Middle frontal gyrus (tissue), 1 donor: Measurements from ENCODE around the gene THAP4.

Experiments
- DNase-seq: peaks from one replicate; pipeline ENCODE4 v3.0.0-alpha.2; 2015; ENCODE audit warnings: low spot score; ENCODE audit errors: extremely low spot score

Gene THAP4

DNA sequence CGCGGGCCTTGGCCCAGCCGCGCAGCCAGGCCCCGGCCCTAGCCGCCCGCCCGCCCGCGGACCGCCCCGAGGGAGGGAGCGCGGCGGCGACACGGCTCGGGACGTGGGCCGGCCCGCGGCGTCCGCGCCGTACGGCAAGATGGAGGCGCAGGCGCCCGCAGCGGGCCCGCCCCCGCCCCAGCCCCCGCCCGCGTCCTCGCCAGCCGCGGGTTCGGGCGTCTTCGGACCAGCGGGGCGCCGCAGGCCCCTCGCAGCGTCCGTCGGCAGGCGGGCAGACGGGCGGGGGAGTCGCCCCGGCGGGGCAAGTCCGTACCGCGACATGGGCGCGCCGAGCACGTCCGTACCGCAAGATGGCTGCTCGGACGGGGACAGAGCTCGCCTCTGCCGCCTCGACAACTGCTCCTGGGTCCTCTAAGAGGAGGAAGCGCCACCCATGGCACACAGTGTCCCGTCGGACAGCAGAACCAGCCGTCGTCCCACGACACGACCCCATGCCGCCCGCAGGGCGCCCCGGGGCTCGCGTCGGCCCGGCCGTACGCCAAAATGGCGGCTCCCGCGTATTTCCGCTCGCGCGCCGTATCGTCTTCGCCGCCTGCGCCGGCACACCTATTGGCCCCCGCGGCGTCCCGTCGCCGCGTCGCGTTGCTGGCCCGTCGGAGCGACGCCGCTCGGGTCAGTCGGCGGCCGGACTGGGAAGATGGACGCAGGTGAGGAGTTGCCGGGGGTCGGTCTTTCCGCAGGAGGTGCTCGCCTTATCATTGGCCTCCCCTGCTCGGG is at the start of gene THAP4, which contains the start of gene ATG4B:
THAP4 (minus strand) TSS at position 141 of the 777 bp plus-strand sequence. CDS start 141 bp downstream, outside the sequence.
ATG4B (plus strand) TSS at position 676 of the 777 bp plus-strand sequence; CDS start at position 698, 22 bp downstream.
- DNase-seq: peak; percentile 77

- no peak for DNase-seq
These were observed 49.3 kb upstream of the THAP4 start for GRCh38 chr2:241686324-241686649.

DNA sequence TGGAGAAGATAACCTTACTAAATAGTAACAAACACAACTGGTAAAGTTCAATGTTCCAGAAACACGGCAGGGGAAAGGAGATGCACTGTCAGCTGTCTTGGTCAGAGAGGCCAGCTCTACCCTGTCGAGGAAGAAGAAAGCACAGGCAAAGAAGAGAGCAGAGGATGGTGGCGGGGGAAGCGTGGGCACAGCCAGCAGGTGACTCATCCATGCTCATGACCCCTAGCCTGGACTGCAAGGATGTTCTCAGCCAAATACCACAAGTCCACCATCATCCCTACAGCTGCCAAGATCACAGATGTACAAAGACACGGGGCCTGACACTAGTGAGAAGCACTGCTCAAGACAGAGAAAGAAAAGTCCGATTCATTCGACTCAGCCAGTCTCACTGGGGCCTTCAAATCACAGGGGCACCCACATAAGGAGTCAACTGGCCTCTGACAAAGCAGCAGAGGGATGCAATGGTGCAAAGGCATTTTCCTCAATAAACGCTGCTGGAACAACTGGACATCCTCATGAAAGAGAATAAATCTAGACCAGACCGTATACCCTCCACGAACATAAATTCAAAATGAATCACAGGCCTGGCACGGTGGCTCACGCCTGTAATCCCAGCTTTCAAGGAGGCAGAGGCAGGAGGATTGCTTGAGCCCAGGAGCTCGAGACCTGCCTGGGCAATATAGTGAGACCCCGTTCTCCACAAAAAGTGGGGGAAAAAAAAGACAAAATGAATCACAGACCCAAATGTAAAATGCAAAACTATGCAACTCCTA is 44.1 kb upstream of the THAP4 start:
- no peak for DNase-seq

DNA sequence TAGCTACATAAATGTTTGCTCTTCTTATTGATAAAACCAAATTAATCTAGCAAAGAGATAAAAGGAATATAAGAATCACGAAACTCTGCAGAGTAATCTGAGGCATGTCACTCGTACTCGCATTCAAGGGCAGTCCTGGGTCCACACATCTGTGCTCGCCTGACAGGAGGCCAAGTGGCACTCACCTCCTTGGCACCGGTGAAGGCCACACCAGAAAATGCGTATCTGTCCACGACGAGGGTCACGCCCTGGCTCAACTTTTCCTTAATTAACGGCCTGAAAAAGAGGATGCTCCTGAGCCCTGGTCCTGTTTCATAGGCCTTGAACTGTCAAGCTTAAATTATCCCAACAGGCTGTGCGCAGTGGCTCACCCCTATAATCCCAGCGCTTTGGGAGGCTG is 43.1 kb upstream of the THAP4 start:
- DNase-seq: no peak

DNA sequence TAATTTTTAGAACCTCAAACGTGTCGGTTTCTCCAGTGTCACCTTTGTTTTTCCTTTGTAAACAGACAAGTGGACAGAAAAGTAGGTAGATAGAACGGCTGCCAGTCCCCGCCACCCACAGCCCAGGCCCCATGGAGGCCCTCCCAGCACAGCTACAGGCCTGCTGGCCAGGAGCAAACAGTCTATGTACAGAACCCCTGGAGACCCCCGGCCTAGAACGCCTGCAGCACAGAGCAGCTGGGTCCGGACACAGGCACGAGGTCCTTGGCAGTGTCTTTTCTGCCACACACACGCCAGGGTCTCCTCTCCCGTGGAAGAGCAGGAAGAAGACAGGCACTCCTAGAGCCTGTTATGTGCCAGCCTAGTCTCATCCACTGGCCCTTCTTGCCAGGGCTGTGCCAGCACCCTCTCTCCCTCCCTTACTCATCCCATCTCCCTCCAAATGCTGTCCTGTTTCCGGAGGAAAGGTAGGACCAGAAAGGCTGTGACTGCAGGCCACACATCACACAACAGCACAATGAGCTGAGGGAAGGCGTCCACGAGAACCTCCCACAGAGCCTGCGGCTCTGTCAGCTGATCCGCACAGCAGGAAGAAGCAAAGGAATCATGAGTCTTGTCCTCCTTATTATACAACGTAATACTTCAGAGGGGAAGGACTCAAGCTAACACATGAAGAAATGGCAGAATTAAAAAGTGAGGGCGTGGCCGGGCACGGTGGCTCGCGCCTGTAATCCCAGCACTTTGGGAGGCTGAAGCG is 42.0 kb upstream of the THAP4 start:
- no peak for DNase-seq

GRCh38 chr2:241678307-241678706 is 41.3 kb upstream of the THAP4 start:
- DNase-seq: no peak

DNA sequence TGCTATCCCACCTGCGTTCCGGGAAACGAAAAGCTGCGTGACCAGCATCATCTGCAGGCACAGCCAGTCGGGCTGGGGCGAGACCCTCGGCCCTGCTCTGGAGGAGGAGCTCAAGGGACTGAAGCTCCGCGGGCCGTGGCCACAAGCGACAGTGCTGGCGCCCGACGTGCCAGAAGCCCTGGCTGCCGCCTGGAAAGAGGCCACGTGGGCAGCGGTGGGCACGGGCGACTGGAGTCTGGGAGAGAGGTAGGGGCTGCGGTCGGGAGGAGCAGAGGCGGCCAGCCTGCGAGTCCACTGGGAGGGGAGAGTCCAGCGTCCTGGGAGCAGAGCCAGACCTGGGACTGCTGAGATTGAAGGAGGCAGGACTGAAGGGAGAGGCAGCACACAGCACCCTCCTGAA is 40.4 kb upstream of the THAP4 start:
- no peak for DNase-seq

DNA sequence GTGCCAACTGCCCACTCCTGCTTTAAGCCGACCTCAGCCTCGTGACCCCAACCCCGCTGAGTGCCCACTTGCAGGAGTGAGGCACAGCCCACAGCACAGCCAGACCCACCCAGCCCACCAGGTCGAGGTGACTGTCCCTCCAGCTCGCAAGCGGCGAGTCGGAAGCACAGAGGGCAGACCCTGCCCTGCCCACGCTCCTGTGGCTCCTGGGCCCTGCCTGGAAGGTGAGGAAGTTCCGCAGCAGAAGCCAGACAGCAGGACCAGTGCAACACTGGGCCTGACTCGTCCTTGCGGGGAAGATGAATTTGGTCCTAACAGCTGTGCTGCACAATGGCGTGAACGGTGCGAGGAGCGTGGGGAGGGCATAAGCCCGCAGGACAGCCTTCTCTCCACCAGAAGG is 39.7 kb upstream of the THAP4 start:
- no peak for DNase-seq

GRCh38 chr2:241675885-241676284 is 38.9 kb upstream of the THAP4 start:
- no peak for DNase-seq

DNA sequence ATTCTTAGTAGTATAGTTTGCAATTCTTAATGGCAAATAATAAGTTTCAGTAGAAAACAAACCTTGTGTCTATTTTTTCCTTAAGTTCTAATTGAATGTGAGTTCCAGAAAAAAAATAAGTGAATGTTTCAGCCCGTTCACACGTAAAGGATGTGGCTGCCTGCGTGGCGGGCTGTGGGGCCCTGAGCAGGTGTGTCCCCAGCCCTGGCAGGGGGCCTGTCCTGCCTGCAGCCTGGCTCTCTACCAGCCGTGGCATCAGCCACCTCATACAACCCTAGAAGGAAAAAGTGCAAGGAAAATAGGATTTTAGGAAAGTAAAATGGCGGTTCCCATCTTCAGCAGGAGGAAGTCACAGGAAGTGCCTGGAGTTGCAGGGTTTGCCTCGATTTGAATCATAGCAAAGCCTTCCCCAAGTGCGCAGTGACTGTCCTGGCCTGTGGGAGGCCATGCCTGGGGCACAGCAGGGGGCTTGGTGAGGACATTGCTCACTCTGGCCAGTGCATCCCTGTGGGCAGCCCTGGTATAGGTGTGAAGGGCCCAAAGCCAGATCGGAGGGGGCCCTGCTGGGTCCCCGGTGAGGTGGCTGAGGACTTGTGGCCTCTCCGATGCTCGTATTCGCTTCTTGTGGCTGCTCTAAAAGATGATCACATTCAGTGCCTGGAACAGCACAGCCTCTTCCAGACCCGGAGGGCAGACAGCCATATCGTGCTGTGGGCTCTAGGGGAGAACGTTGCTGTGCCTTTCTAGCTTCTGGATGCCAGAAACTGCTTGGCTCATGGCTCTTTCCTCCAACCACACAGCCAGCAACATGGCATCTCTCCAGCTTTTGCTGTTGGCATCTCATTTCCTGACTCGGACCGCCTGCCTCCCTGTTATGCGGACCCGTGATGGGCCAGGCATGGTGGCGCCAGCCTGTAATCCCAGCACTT is 37.1 kb upstream of the THAP4 start:
- DNase-seq: no peak

DNA sequence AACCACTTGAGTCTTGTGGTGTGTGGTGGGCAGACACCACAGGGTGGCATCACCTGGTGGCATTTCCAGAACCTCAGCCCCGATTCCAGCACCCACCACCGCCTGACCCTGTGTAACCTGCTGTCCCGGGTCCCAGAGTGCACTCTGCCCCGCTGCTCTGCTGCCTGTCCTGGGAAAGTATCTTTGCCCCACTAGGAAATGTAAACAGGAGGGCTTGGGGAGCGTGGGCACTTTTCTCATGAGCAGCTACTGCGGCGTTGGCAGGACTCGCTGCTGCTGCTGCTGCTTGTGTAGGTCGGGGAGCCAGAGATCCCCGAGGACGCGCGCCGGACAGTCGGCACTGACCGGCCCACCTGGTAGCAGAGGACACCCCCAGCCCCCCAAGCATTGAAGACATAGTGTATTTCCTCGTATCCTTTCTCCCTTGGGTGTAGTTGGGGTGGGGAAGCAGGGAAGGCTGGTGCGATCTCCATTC is 36.3 kb upstream of the THAP4 start:
- no peak for DNase-seq

- no peak for DNase-seq
These were observed 35.6 kb upstream of the THAP4 start for GRCh38 chr2:241672243-241673188.

GRCh38 chr2:241671457-241672240 is 34.7 kb upstream of the THAP4 start:
- no peak for DNase-seq

GRCh38 chr2:241670333-241671110 is 33.6 kb upstream of the THAP4 start:
- DNase-seq: no peak

DNA sequence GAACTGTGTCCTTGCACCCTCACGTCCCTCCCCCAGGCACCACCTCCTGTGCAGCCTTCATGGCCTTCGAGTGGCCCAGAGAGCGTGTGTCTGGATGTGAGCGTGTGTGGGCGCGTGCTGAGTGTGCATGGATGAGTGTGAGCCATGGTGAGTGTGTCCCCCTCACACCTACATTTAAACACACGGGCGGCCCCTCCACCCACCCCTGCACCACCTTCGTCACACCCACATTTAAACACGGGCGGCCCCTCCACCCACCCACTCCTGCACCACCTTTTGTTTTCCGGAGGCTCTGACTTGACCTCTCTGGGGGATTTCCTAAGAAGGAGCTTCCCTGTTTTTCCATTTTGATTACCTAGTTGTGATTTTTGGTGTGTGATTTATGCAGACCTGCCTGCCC is 31.9 kb upstream of the THAP4 start:
- no peak for DNase-seq

- DNase-seq: no peak
These were observed 31.4 kb upstream of the THAP4 start for GRCh38 chr2:241668354-241668753.

DNA sequence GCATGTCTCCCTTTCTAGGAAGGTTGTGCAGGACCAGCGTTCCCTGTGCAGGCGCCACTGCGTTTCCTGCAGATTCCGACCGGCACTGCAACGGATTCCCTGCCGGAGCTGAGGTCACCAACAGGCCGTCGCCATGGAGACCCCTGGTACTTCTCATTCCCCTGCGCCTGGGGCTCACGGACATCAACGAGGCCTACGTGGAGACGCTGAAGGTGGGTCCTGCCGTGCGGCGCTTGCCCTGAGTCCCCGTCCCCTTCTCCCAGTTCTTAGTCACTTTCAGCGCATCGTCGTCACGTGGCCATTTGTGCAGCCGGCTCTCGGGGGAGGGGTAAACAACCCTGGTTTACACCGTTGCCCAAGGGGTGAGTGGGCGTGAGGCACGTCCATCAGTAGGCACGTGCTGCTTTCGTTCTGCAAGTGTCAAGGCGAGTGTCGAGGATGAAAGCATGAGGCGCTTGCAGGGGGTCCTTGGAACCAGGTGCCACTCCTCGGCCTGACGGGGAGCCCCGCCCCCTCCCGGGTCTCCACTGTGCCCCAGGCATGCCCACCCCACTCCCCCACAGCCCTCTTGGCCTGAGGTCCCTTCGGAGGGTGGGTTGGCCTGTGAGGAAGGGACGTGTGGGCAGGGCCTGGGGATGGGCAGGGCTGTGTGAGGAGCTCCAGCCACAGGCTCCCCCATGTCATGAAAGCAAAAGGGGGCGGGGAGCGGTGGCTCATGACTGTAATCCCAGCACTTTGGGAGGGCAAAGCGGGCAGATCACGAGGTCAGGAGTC is 29.9 kb upstream of the THAP4 start:
- no peak for DNase-seq
